Endothelial cell (in vitro differentiated cells): ENCODE measurements around the gene ZNF772. TPM values are rescaled to one million over a fixed set of nuclear protein-coding genes. Genes with fewer than 3 reads are reported as not detected.
"Not testable (repeated sequence)": the region's sequence is repeated elsewhere in the genome, so short reads cannot be mapped to it uniquely, and the experiment has no call there.

Experiments used
- DNase-seq: peaks from one replicate; pipeline ENCODE4 v3.0.0; 2021; ENCODE audit warnings: low spot score
- H3K27ac Mint-ChIP-seq: one replicate; pipeline ENCODE4 v1.8.0; 2021; ENCODE audit warnings: mixed read lengths, inconsistent platforms; ENCODE audit not compliant: unreplicated experiment
- H3K27me3 Mint-ChIP-seq: one replicate; pipeline ENCODE4 v1.8.0; 2021; ENCODE audit warnings: mild to moderate bottlenecking, moderate library complexity, mixed read lengths, inconsistent platforms; ENCODE audit not compliant: unreplicated experiment
- H3K36me3 Mint-ChIP-seq: one replicate; pipeline ENCODE4 v1.8.0; 2021; ENCODE audit warnings: mild to moderate bottlenecking, low read depth, mixed read lengths, inconsistent platforms; ENCODE audit not compliant: unreplicated experiment
- H3K4me1 Mint-ChIP-seq: one replicate; pipeline ENCODE4 v1.8.0; 2021; ENCODE audit warnings: mild to moderate bottlenecking, mixed read lengths, inconsistent platforms; ENCODE audit not compliant: unreplicated experiment
- H3K4me3 Mint-ChIP-seq: one replicate; pipeline ENCODE4 v1.8.0; 2021; ENCODE audit warnings: mild to moderate bottlenecking, mixed read lengths, inconsistent platforms; ENCODE audit not compliant: unreplicated experiment
- H3K9me3 Mint-ChIP-seq: one replicate; pipeline ENCODE4 v1.8.0; 2021; ENCODE audit warnings: mixed read lengths, inconsistent platforms; ENCODE audit not compliant: unreplicated experiment
- CTCF ChIP-seq: fragments of 200-600 bp; sonication (generic); IDR thresholded peaks from one replicate; pipeline ENCODE4 v1.5.0; 2021; ENCODE audit warnings: antibody characterized with exemption; ENCODE audit not compliant: unreplicated experiment
- long read RNA-seq: library from polyadenylated mRNA; unstranded; transcript quantifications from one replicate; pipeline ENCODE4 v2.0.0, GENCODE V29; 2020; ENCODE audit not compliant: unreplicated experiment
- total RNA-seq: library from RNA; stranded (reverse); fragmentation: NEBNext Ultra II Directional; extraction: Animal tissue kit (Norgen Biotek cat#: 25700); gene quantifications from one replicate; pipeline ENCODE4 v1.2.1, GENCODE V29; 2021; ENCODE audit not compliant: unreplicated experiment

Gene ZNF772
- total RNA-seq: 19.1 TPM
- long read RNA-seq, partial matches to known transcripts: 0 of 1 reads
- long read RNA-seq, other reads (novel, unspliced or antisense): 1 of 1 reads

- H3K27me3 Mint-ChIP-seq: peaks cover 11% of the 10 kb centered on the region
- H3K9me3 Mint-ChIP-seq: peaks cover 42% of the 10 kb centered on the region
- H3K36me3 Mint-ChIP-seq: peaks cover 67% of the 10 kb centered on the region
Observed at GRCh38 chr19:57477191-57478008, at the start of gene ZNF772. Gene ZNF772 (minus strand): TSS chr19:57477566. CDS start chr19:57477309, 257 bp downstream.

GRCh38 chr19:57518021-57518420 is 40.7 kb upstream of the ZNF772 start:
- H3K4me1 Mint-ChIP-seq, H3K27me3 Mint-ChIP-seq, H3K4me3 Mint-ChIP-seq, H3K27ac Mint-ChIP-seq, H3K9me3 Mint-ChIP-seq, DNase-seq: not testable (repeated sequence)
- H3K36me3 Mint-ChIP-seq: peaks cover 43% of the 10 kb centered on the region

More at GRCh38 chr19:57477191-57478008, at the start of gene ZNF772:
- peaks cover 9% of the 10 kb centered on the region for H3K4me1 Mint-ChIP-seq
- peak within 1 kb of the TSS; percentile 96 for H3K4me3 Mint-ChIP-seq
- DNase-seq: peak; percentile 93
- H3K27ac Mint-ChIP-seq: peak within 1 kb of the TSS; percentile 89
- TF ChIP-seq CTCF: peak; percentile 91

- no peak for DNase-seq
- no peak for TF ChIP-seq CTCF
- H3K27ac Mint-ChIP-seq: no peak overlapping the region
- H3K27me3 Mint-ChIP-seq: no peaks in the 10 kb centered on the region
- H3K4me1 Mint-ChIP-seq: no peaks in the 10 kb centered on the region
- H3K36me3 Mint-ChIP-seq: peaks cover 56% of the 10 kb centered on the region
- peaks cover 9% of the 10 kb centered on the region for H3K9me3 Mint-ChIP-seq
- H3K4me3 Mint-ChIP-seq: peak overlapping the region; percentile 34
Observed at GRCh38 chr19:57515255-57515654, 37.9 kb upstream of the ZNF772 start.

GRCh38 chr19:57512845-57513244 is 35.5 kb upstream of the ZNF772 start:
- Mint-ChIP-seq H3K9me3 (peaks cover 9% of the 10 kb centered on the region), H3K4me3 (peak overlapping the region; percentile 84), H3K27me3 (no peaks in the 10 kb centered on the region), H3K27ac (no peak overlapping the region), H3K4me1 (no peaks in the 10 kb centered on the region), H3K36me3 (peaks cover 72% of the 10 kb centered on the region)
- no peak for TF ChIP-seq CTCF
- DNase-seq: peak; percentile 8

GRCh38 chr19:57511484-57511883 is 34.1 kb upstream of the ZNF772 start:
- H3K36me3 Mint-ChIP-seq: peaks cover 76% of the 10 kb centered on the region
- H3K9me3 Mint-ChIP-seq: peaks cover 9% of the 10 kb centered on the region
- no peaks in the 10 kb centered on the region for H3K27me3 Mint-ChIP-seq
- peak overlapping the region; percentile 19 for H3K4me3 Mint-ChIP-seq
- DNase-seq: no peak
- H3K27ac Mint-ChIP-seq: no peak overlapping the region
- TF ChIP-seq CTCF: no peak
- H3K4me1 Mint-ChIP-seq: no peaks in the 10 kb centered on the region
